HepG2 (cell line): Measurements from ENCODE around the gene GHRH. TPM values are rescaled to one million over a fixed set of nuclear protein-coding genes. Genes with fewer than 3 reads are reported as not detected.

ENCODE experiments used
- ATAC-seq: fragments of 200-7000 bp; cut with Tn5 transposase; 3 replicates; pipeline ENCODE4 v1.9.1; 2020; ENCODE audit warnings: mild to moderate bottlenecking, moderate library complexity
- BruUV-seq: library from RNA; stranded (reverse); fragments of 400-500 nt; replicated peaks from 2 replicates; lab custom pipeline; 2021; lab: Mats Ljungman, UMichigan
- CTCF ChIA-PET: fragments of 300-600 bp; formaldehyde crosslinking; extraction: SDS; loops from one replicate; lab custom pipeline; 2021; ENCODE audit warnings: low total read pairs, inconsistent platforms, low intra/inter-chr PET ratio; lab: Yijun Ruan, JAX
- POLR2A ChIA-PET: fragments of 350-600 bp; sonication (Branson Sonifier 250); formaldehyde crosslinking; loops from one replicate; lab custom pipeline; 2020; ENCODE audit warnings: antibody characterized with exemption, inconsistent platforms; lab: Yijun Ruan, JAX
- DNase-seq: peaks from one replicate; pipeline ENCODE4 v3.0.0-alpha.2; 2015; ENCODE audit warnings: low spot score
- FAIRE-seq: peaks from 3 replicates; lab custom pipeline; 2011; peaks lifted over from hg19 to GRCh38; lab: Jason Lieb, UNC
- H2AFZ ChIP-seq: one replicate; pipeline ENCODE4 v1.6.1; 2011; ENCODE audit warnings: low read length, inconsistent platforms
- H3K27ac ChIP-seq: fragments of 300-600 bp; 3 replicates; pipeline ENCODE4 v1.8.0; 2011; ENCODE audit warnings: mixed run types, mild to moderate bottlenecking, mixed read lengths, low read length, inconsistent platforms; ENCODE audit not compliant: insufficient read depth; ENCODE audit errors: extremely low read length
- H3K27me3 ChIP-seq, 2 experiments: fragments of 200-600 bp in 1 of 2; 2 replicates in 1 of 2; 3 replicates in 1 of 2; pipeline versions ENCODE4 v1.6.0 to v1.8.0; 2011; ENCODE audit warnings: low read length in 2 of 2, mild to moderate bottlenecking in 2 of 2, moderate library complexity in 2 of 2, inconsistent platforms in 1 of 2; ENCODE audit not compliant: insufficient read depth in 2 of 2, control insufficient read depth in 1 of 2
- H3K36me3 ChIP-seq, 2 experiments: fragments of 200-600 bp in 1 of 2; replicated peaks in 1 of 2; 2 replicates in 1 of 2; 3 replicates in 1 of 2; pipeline versions ENCODE4 v1.5.1 to v1.8.0; 2011; ENCODE audit warnings: low read length in 2 of 2, inconsistent platforms in 1 of 2; ENCODE audit not compliant: insufficient read depth in 2 of 2, control insufficient read depth in 1 of 2
- H3K4me1 ChIP-seq: 2 replicates; pipeline ENCODE4 v1.5.1; 2012; ENCODE audit warnings: low read length, inconsistent platforms; ENCODE audit not compliant: insufficient read depth
- H3K4me2 ChIP-seq: 2 replicates; pipeline ENCODE4 v1.6.0; 2011; ENCODE audit warnings: low read depth, low read length, inconsistent platforms
- H3K4me3 ChIP-seq, 3 experiments: fragments of 200-600 bp in 1 of 3; sonication (generic), shearing (Covaris generic) in 1 of 3; replicated peaks in 1 of 3; 2 replicates each; pipeline ENCODE4 v1.5.1; 2011 to 2016; ENCODE audit warnings: low read length in 3 of 3, inconsistent platforms in 2 of 3, low read depth in 2 of 3, mild to moderate bottlenecking in 2 of 3, control low read depth in 1 of 3, mixed read lengths in 1 of 3; ENCODE audit not compliant: insufficient read depth in 1 of 3
- H3K79me2 ChIP-seq: one replicate; pipeline ENCODE4 v1.6.1; 2011; ENCODE audit warnings: low read length, inconsistent platforms; ENCODE audit not compliant: insufficient read depth
- H3K9ac ChIP-seq: 2 replicates; pipeline ENCODE4 v1.6.0; 2011; ENCODE audit warnings: mild to moderate bottlenecking, low read depth, low read length, inconsistent platforms; ENCODE audit not compliant: insufficient read depth
- H3K9me3 ChIP-seq: 2 replicates; pipeline ENCODE4 v1.5.1; 2012; ENCODE audit warnings: mild to moderate bottlenecking, low read length
- H4K20me1 ChIP-seq: 2 replicates; pipeline ENCODE4 v1.6.0; 2011; ENCODE audit warnings: inconsistent platforms, mild to moderate bottlenecking, low read length, moderate library complexity; ENCODE audit not compliant: insufficient read depth
- KLF11 ChIP-seq: IDR thresholded peaks from 2 replicates; pipeline ENCODE4 v1.6.1; 2016; ENCODE audit warnings: missing compliant biosample characterization
- SP5 ChIP-seq: IDR thresholded peaks from 2 replicates; pipeline ENCODE4 v1.6.1; 2016; ENCODE audit warnings: low read depth, borderline replicate concordance
- STAG1 ChIP-seq: sonication (generic); formaldehyde crosslinking; IDR thresholded peaks from 2 replicates; pipeline ENCODE4 v1.4.0; 2020; ENCODE audit warnings: missing genetic modification reagents
- ZNF724P ChIP-seq: sonication (generic); formaldehyde crosslinking; IDR thresholded peaks from 2 replicates; pipeline ENCODE4 v1.8.0; 2022; ENCODE audit warnings: missing genetic modification reagents, borderline replicate concordance
- WGBS: methylation state at CpG from one replicate; pipeline ENCODE4 v1.1.6; 2017; ENCODE audit warnings: low lambda C conversion rate; 5-methylcytosine and 5-hydroxymethylcytosine counted together
- in situ Hi-C: cut with HindIII; loops from 2 replicates; pipeline ENCODE4 v1.10.0; 2017; ENCODE audit warnings: low pct_unique_long_range_greater_than_20kb; ENCODE audit not compliant: extremely low pct_ligation_motif_present
- intact Hi-C: fragments of 100-400 bp; cut with micrococcal nuclease; formaldehyde crosslinking; loops from one replicate; pipeline ENCODE4 v1.10.0; 2022; ENCODE audit not compliant: unreplicated experiment
- polyA plus RNA-seq, 8 experiments: library from polyadenylated mRNA; depleted of rRNA in 3 of 8; stranded (reverse) in 7 of 8; unstranded in 1 of 8; fragments of >200 nt; fragmentation: Illumina TruSeq in 4 of 8; extraction: Trizol in 4 of 8; gene quantifications; 2 replicates each; pipeline versions ENCODE4 v1.2.1 to v1.2.3, GENCODE V29; 2011 to 2016; ENCODE audit warnings: low read depth in 4 of 8, missing spikeins in 1 of 8, mixed read lengths in 1 of 8; ENCODE audit not compliant: insufficient read depth in 1 of 8
- total RNA-seq, 5 experiments: library from RNA; depleted of rRNA; stranded (reverse); fragments of >200 nt; fragmentation: Illumina TruSeq; extraction: Trizol; gene quantifications; 2 replicates each; pipeline ENCODE4 v1.2.3, GENCODE V29; 2016; ENCODE audit warnings: low read depth in 1 of 5
- TF ChIP-seq, protein P1 (sequence below): sonication (generic); formaldehyde crosslinking; IDR thresholded peaks from 2 replicates; pipeline ENCODE4 v1.5.0; 2020; ENCODE audit warnings: mild to moderate bottlenecking, missing genetic modification reagents, moderate library complexity
- TF ChIP-seq, protein P2 (sequence below): sonication (generic); formaldehyde crosslinking; IDR thresholded peaks from 2 replicates; pipeline ENCODE4 v1.8.0; 2022; ENCODE audit warnings: mild to moderate bottlenecking, missing genetic modification reagents, moderate library complexity

The GHRH gene
- total and polyA plus RNA-seq, 2 of the 13 experiments (the other 11 are each of a cell fraction or from before 2014, with no cell fraction given): not detected

GRCh38 chr20:37254114-37254878, 7.3 kb downstream of the GHRH start:
- H3K27ac ChIP-seq: no peak overlapping the region
- TF ChIP-seq, protein P1, sequence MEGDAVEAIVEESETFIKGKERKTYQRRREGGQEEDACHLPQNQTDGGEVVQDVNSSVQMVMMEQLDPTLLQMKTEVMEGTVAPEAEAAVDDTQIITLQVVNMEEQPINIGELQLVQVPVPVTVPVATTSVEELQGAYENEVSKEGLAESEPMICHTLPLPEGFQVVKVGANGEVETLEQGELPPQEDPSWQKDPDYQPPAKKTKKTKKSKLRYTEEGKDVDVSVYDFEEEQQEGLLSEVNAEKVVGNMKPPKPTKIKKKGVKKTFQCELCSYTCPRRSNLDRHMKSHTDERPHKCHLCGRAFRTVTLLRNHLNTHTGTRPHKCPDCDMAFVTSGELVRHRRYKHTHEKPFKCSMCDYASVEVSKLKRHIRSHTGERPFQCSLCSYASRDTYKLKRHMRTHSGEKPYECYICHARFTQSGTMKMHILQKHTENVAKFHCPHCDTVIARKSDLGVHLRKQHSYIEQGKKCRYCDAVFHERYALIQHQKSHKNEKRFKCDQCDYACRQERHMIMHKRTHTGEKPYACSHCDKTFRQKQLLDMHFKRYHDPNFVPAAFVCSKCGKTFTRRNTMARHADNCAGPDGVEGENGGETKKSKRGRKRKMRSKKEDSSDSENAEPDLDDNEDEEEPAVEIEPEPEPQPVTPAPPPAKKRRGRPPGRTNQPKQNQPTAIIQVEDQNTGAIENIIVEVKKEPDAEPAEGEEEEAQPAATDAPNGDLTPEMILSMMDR: 0 out of 2 replicates have a peak, but pooled peaks have one; percentile 8
- TF ChIP-seq KLF11 (CRISPR knock-in tag) (no peak), SP5 (no peak), STAG1 (peak; percentile 37), ZNF724P (no peak)
- TF ChIP-seq, protein P2, sequence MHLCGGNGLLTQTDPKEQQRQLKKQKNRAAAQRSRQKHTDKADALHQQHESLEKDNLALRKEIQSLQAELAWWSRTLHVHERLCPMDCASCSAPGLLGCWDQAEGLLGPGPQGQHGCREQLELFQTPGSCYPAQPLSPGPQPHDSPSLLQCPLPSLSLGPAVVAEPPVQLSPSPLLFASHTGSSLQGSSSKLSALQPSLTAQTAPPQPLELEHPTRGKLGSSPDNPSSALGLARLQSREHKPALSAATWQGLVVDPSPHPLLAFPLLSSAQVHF (CRISPR knock-in tag): no peak
- in situ Hi-C loops: no loop called here
- WGBS: 11% methylated on average over 7 of the region's 7 CpGs
- no peaks in the 10 kb centered on the region for H3K9me3 ChIP-seq
- ATAC-seq (peak; percentile 8; the same call in 2 of the 3 replicates), FAIRE-seq (no peak), DNase-seq (no peak)
- no TSS peak for BruUV-seq
- H3K9ac ChIP-seq: no peak overlapping the region
- no peak overlapping the region for H3K4me2 ChIP-seq
- H3K27me3 ChIP-seq: peaks cover 10 to 27% of the 10 kb centered on the region in 2 experiments; a peak in 4 of 5 replicates
- H3K4me3 ChIP-seq: no peak overlapping the region
- ChIA-PET POLR2A (no interaction called here), CTCF (no interaction called here)
- no peaks in the 10 kb centered on the region for H4K20me1 ChIP-seq
- H3K36me3 ChIP-seq: no peaks in the 10 kb centered on the region
- H3K4me1 ChIP-seq: no peaks in the 10 kb centered on the region
- intact Hi-C loops: no loop called here
- H3K79me2 ChIP-seq: no peaks in the 10 kb centered on the region
- H2AFZ ChIP-seq: no peak overlapping the region
